ENCODE data around the gene F10. TPM values are rescaled to one million over a fixed set of nuclear protein-coding genes. Genes with fewer than 3 reads are reported as not detected.

Gene F10
- total and polyA plus RNA-seq, 2 of the 13 experiments (the other 11 are each of a cell fraction or from before 2014, with no cell fraction given) = 58.4 to 237 TPM

GRCh38 chr13:113105921-113106452, 16.6 kb upstream of the F10 start (continued):
- TF ChIP-seq ELK4 (CRISPR knock-in tag; IDR thresholded peaks at IDR 0.05; ENCODE audit: borderline replicate concordance) (no peak), ZSCAN5A (CRISPR knock-in tag; IDR thresholded peaks at IDR 0.05; ENCODE audit: borderline replicate concordance) (no peak), ZNF839 (CRISPR knock-in tag; IDR thresholded peaks at IDR 0.05; ENCODE audit: borderline replicate concordance) (no peak), ZNF468 (CRISPR knock-in tag; IDR thresholded peaks at IDR 0.05) (no peak), ZNF691 (CRISPR knock-in tag; IDR thresholded peaks at IDR 0.05; ENCODE audit: borderline replicate concordance, low read depth) (no peak), ZNF263 (CRISPR knock-in tag; IDR thresholded peaks at IDR 0.05) (peak; percentile 90), ATF7 (IDR thresholded peaks at IDR 0.05) (no peak), ATF7 (CRISPR knock-in tag; IDR thresholded peaks at IDR 0.05) (peak; percentile 9; the same call in 1 of the 2 replicates), ZKSCAN1 (IDR thresholded peaks at IDR 0.05; ENCODE audit: low read length) (no peak), ZBTB4 (CRISPR knock-in tag; IDR thresholded peaks at IDR 0.05; ENCODE audit: borderline replicate concordance) (0 out of 2 replicates have a peak, but pooled peaks have one; percentile 1), RBM22 (optimal IDR thresholded peaks at IDR 0.05; ENCODE audit: low read length) (no peak), SMYD3 (CRISPR knock-in tag; IDR thresholded peaks at IDR 0.05) (no peak), SOX6 (IDR thresholded peaks at IDR 0.05) (no peak), SOX6 (CRISPR knock-in tag; IDR thresholded peaks at IDR 0.05) (peak; percentile 29), ZNF547 (CRISPR knock-in tag; IDR thresholded peaks at IDR 0.05) (no peak), ZNF749 (CRISPR knock-in tag; IDR thresholded peaks at IDR 0.05; ENCODE audit: borderline replicate concordance) (0 out of 2 replicates have a peak, but pooled peaks have one; percentile 10), TAF1 (CRISPR knock-in tag; IDR thresholded peaks at IDR 0.05) (no peak), ATF4 (CRISPR knock-in tag; IDR thresholded peaks at IDR 0.05) (no peak; a peak in 1 of 4 replicates), ZBTB34 (CRISPR knock-in tag; IDR thresholded peaks at IDR 0.05) (0 out of 2 replicates have a peak, but pooled peaks have one; percentile 4), MIER3 (CRISPR knock-in tag; IDR thresholded peaks at IDR 0.05; ENCODE audit: borderline replicate concordance) (no peak)
